HG03575 (cell line): ENCODE data around the gene CHTF8.
"Not testable (repeated sequence)": the region's sequence is repeated elsewhere in the genome, so short reads cannot be mapped to it uniquely, and the experiment has no call there.

Experiments
- ATAC-seq: cut with Tn5 transposase; IDR thresholded peaks from one replicate; pipeline ENCODE4 v1.9.1; 2021; ENCODE audit not compliant: unreplicated experiment, insufficient number of reproducible peaks, low FRiP score; ENCODE audit errors: extremely low read depth

The CHTF8 gene, protein sequence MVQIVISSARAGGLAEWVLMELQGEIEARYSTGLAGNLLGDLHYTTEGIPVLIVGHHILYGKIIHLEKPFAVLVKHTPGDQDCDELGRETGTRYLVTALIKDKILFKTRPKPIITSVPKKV

DNA sequence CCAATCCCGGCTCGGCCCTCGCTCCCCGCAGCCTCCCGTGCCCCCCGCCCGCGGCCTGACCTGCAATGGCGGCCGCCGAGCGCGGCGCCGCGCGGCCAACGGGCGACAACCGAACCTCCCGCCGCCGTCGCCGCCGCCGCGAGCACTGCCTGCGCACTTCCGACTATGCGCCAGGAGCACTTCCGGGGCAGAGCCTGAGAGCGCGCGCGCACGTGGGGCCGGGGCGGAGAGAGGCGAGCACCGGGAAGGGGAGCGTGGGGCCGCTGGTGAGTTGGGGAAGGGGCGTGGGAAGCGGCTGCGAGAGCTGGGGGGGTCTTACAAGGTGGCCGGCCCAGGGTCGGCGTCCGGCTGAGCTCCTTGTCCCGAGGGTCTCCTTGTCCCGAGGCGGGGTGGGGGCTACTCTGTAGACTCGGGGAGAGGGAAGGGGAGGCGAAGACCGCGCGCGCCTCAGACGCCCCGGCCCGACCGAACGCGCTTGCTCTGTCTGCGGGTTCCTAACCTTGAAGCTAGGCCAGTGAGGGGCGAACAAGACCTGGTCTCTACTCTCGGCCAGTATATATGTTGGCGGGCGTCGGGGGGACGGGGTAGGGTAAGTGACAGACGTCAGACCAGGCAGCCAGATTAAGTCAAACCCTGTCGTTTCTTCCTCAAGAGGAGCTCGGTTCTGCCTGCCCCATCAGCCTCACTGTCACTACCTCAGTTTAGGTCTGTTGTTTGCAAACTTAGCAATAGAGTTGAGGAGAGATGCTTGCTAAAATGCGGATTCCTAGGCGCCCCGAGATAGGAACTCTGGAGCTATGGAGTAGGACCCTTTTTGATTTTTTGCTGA is at the start of gene CHTF8, which contains the start of gene UTP4:
CHTF8 (minus strand) TSS at position 165 of the 829 bp plus-strand sequence. CDS start 11,130 bp downstream, outside the sequence.
UTP4 (plus strand) TSS at position 226 of the 829 bp plus-strand sequence. CDS start 811 bp downstream, outside the sequence.
- no peak for ATAC-seq

DNA sequence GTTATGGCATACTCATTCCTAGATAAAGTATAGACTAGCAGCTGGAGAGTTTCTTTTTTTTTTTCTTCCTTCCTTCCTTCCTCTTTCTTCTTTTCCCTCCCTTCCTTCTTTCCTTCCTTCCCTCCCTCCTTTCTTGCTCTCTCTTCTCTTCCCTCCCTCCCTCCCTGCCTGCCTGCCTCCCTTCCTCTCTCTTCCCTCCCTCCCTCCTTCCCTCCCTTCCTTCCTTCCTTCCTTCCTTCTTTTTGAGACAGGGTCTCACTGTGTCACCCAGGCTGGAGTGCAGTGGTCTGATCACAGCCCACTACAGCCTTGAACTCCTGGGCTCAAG is 47.6 kb upstream of the CHTF8 start:
- ATAC-seq = no peak

- no peak for ATAC-seq
Observed at GRCh38 chr16:69179328-69180010, 47.1 kb upstream of the CHTF8 start.

GRCh38 chr16:69176033-69176800 is 43.8 kb upstream of the CHTF8 start:
- no peak for ATAC-seq

DNA sequence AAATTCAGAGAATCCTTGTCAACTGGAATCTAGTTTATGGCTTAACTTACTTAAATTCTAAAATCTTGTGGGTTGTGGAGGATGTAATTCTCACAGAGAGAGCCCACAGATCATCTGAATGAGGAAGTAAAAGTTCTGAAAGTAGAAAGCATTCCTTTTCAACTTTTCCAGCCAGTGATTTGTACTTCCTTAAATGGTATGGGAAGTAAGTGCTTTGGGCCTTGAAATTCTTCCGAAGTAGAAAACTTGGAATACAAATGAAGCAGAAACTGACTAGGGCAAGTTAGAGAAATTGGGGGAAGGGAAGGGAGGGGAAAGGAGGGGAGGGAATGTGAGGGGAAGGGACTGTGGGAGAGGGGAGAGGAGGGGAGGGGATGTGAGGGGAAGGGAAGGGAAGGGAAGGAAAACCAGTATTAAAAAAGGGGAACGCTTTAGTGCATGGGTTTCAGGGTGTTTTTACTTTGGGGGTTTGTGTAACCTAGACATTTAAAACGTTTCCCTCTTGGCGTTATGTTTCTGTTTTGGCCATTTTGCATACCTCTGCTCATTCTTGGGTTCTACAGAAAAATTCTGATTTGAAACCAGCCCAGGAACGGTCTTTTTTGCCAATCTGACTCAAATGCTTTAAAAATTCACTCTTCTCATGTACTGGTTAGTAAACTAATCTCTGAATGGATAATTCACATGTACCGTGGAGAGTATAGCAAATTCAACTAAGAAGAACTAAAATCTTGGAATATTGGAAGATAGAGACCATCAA is 39.1 kb upstream of the CHTF8 start:
- ATAC-seq = no peak

DNA sequence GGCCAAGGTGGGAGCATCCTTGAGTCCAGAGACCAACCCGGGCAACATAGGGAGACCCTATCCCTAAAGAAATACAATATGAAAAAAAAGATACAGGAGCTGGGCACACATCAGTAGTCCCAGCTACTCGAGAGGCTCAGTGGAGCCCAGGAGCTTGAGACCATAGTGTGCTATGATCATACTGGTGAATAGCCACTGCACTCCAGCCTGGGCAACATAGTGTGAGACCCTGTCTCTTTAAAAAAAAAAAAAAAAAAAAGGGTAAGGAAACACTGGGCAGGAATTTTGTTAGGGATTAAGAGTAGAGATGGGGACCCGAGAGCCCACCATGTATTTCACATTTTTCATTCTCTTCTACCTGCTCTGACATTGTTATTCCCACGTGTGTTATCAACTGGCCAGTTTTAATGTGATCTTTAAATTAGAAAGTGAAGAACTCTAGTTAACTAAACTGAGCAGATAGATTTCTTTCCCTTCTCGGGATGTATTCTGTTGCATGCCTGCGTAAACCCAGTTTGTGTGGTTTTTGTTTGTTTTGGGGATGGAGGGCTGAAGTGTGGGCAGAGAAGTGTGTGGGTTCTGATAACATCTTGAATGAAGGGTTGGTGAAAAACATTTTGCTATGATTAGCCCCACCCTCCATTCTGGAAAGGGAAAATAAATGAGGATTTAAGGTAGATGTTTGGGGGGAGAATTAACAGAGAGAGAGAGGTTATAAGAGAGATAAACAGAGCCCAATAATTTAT is 37.4 kb upstream of the CHTF8 start:
- no peak for ATAC-seq

DNA sequence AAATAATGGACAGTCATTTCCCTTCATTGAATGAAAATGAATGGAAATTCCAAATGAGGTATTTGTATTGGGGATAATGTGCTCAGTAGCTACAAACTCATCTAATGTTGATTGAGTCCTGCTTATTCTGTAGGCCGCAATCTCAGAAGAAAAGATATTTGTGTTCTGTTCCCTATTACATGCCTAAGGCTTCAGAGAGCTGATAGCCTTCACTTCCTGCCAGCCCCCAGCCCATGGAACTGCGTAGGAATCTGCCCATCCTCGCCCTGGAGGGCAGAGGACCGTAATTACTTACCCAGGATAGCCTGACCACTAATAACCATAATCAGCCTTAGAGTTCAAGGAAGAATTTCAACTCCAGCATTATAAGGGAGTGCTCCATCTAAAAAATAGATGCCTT is 36.7 kb upstream of the CHTF8 start:
- no peak for ATAC-seq

GRCh38 chr16:69166946-69167930 is 34.9 kb upstream of the CHTF8 start:
- ATAC-seq = no peak

GRCh38 chr16:69166221-69166833 is 33.9 kb upstream of the CHTF8 start:
- ATAC-seq = no peak

- no peak for ATAC-seq
Observed at GRCh38 chr16:69165584-69165983, 33.2 kb upstream of the CHTF8 start.

- ATAC-seq = no peak
Observed at GRCh38 chr16:69160192-69160591, 27.8 kb upstream of the CHTF8 start.

GRCh38 chr16:69157196-69157595 is 24.8 kb upstream of the CHTF8 start:
- ATAC-seq = no peak

DNA sequence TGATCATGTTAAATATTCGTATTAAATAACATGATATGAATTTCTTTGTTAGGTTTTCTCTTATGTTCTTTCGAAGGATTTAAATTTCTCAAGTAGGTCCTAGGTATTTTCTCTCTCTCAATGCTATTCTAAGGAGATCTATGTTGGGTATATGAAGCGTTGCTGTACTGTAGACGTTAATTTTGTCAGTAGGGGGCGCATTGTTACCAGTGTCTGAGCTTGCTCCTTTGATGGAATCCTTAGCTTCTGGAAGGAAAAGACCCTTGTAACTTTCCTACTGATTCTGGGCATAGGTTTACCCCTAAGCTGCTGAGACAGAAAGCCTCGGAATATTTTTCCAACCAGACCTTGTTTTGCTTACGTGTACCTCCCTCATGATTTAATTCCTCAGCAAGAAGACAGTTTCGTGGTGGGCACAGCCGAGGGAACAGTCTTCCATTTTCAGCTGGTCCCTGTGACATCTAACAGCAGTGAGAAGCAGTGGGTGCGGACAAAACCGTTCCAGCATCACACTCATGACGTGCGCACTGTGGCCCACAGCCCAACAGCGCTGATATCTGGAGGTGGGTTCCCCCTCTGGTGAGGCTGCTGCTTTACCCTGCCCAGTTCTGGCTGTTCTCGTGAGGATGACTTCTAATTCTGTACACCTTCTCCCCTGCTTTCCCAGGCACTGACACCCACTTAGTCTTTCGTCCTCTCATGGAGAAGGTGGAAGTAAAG is 17.9 kb upstream of the CHTF8 start:
- ATAC-seq = no peak

- not testable (repeated sequence) for ATAC-seq
Observed at GRCh38 chr16:69149621-69150020, 17.2 kb upstream of the CHTF8 start.

GRCh38 chr16:69145658-69146057 is 13.3 kb upstream of the CHTF8 start:
- no peak for ATAC-seq

GRCh38 chr16:69143116-69143515 is 10.7 kb upstream of the CHTF8 start:
- ATAC-seq = no peak
